ENCODE results near the gene SIN3B. TPM values are rescaled to one million over a fixed set of nuclear protein-coding genes. Genes with fewer than 3 reads are reported as not detected.
A peak's percentile ranks its signal among the peaks of the same experiment; 100 is the strongest.

Gene SIN3B
- total and polyA plus RNA-seq, 2 donors (not counting 1 experiment from before 2014, with no cell fraction given), result 118 to 138 TPM

DNA sequence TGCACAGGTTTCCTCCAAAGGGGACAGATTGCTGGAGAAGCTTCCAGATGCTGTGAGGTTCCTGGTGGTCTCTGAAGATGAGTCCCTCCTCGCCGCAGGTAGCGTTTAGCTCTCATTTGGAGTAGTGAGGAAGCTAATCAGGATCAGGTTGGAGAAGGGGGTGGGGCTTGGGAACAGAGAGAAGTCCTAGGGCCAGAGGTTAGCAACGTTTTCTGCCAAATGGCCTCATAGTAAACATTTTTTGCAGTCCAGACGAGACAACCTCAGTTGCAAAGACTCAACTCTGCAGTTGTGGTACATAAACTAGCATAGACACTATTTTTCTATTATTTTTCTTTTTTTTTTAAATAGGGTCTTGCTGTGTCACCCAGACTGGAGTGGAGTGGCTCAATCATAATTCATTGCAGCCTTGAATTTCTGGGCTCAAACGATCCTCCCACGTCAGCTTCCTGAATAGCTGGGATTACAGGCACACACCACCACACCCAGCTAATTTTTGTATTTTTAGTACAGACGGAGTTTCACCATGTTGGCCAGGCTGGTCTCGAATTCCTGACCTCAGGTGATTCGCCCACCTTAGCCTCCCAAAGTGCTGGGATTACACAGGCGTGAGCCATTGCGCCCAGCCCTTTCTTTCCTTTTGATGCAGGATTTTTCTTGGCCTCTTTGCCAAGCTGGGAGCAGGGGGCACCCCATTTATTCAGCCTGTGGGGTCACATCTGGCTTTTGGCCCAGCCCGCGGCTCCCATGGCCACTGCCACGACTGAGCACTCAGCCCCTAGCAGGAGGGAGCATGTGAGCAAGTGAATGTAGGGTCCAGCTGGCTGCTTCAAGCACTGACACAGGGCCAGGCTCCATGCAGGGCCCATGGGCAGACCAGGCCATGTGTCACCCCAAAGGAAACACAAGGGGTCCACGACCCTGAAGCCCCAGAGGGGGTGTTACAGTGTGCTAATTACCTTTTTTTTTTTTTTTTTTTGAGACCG, 34.4 kb upstream of the SIN3B start:
- Histone ChIP-seq H4K20me1 (ENCODE audit: control insufficient read depth, insufficient read depth, low read length, poor library complexity, severe bottlenecking) (no peaks in the 10 kb centered on the region), H3K4me2 (replicated peaks; ENCODE audit: low read depth, low read length, poor library complexity, severe bottlenecking) (no peak overlapping the region), H3K4me1 (ENCODE audit: control insufficient read depth in 2 of 2, insufficient read depth in 2 of 2, low read length in 2 of 2) (no peaks in the 10 kb centered on the region), H3K9me3 (ENCODE audit: control extremely low read depth in 1 of 3, control insufficient read depth in 2 of 3, insufficient read depth in 1 of 3, low read length in 2 of 3) (peaks cover 4 to 35% (median 14%) of the 10 kb centered on the region in 3 donors), H3K9ac (ENCODE audit: low read length) (no peak overlapping the region), H2AFZ (ENCODE audit: insufficient read depth, low read depth, low read length, poor library complexity, severe bottlenecking) (no peak overlapping the region), H3K27ac (ENCODE audit: low read length in 2 of 2) (no peak overlapping the region), H3K4me3 (ENCODE audit: control extremely low read depth in 1 of 5, extremely low read depth in 1 of 5, insufficient read depth in 1 of 5, low read depth in 2 of 5, low read length in 4 of 5) (no peak overlapping the region), H3K27me3 (replicated peaks in 1 of 4; ENCODE audit: control extremely low read depth in 1 of 4, control insufficient read depth in 3 of 4, insufficient read depth in 4 of 4, low read length in 3 of 4) (no peaks in the 10 kb centered on the region), H3K36me3 (replicated peaks in 1 of 2; ENCODE audit: control extremely low read depth in 1 of 2, control insufficient read depth in 1 of 2, extremely low read depth in 1 of 2, insufficient read depth in 2 of 2, low read length in 1 of 2) (no peaks in the 10 kb centered on the region), H3K79me2 (ENCODE audit: control insufficient read depth, insufficient read depth, low read length) (no peaks in the 10 kb centered on the region)
- 91% methylated on average over 13 of the region's 17 CpGs for WGBS (ENCODE audit: insufficient coverage)
- Mint-ChIP-seq H3K27ac (no peak overlapping the region), H3K4me3 (no peak overlapping the region), H3K9me3 (ENCODE audit: insufficient read depth) (peaks cover 8% of the 10 kb centered on the region), H3K27me3 (peaks cover 3% of the 10 kb centered on the region), H3K4me1 (no peaks in the 10 kb centered on the region)
- POLR2A ChIA-PET, result no interaction called here
- intact Hi-C loops (cut with micrococcal nuclease), result no loop called here
- CTCF ChIA-PET, result no interaction called here
- no peak for ATAC-seq (ENCODE audit: low read depth)
- no peak for TF ChIP-seq EZH2 (IDR thresholded peaks at IDR 0.05; ENCODE audit: borderline replicate concordance, insufficient read depth, low read depth, low read length, poor library complexity, severe bottlenecking)
- TF ChIP-seq, protein P1, sequence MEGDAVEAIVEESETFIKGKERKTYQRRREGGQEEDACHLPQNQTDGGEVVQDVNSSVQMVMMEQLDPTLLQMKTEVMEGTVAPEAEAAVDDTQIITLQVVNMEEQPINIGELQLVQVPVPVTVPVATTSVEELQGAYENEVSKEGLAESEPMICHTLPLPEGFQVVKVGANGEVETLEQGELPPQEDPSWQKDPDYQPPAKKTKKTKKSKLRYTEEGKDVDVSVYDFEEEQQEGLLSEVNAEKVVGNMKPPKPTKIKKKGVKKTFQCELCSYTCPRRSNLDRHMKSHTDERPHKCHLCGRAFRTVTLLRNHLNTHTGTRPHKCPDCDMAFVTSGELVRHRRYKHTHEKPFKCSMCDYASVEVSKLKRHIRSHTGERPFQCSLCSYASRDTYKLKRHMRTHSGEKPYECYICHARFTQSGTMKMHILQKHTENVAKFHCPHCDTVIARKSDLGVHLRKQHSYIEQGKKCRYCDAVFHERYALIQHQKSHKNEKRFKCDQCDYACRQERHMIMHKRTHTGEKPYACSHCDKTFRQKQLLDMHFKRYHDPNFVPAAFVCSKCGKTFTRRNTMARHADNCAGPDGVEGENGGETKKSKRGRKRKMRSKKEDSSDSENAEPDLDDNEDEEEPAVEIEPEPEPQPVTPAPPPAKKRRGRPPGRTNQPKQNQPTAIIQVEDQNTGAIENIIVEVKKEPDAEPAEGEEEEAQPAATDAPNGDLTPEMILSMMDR (IDR thresholded peaks at IDR 0.05), result no peak
- DNase-seq, result no peak

DNA sequence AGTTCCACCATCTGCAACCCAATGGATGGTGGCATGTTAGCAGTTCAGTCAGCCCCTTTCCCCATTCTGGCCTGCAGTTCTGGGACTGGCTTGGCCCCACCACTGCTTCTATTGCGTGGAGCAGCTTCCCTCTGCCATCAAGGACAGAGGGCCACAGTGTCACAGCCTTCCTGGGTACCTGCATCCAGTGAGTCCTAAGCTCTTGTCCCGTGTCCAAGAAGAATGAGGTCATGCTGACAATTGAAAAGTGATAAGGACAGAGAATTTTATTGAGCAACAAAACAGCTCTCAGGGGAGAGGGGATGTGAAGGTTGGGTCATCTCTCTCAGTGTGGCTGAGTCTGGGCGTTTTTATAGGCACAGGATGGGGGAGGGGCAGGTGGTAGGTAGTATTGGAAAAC, 33.5 kb upstream of the SIN3B start:
- H3K4me2 ChIP-seq (replicated peaks; ENCODE audit: low read depth, low read length, poor library complexity, severe bottlenecking), result no peak overlapping the region
- no peaks in the 10 kb centered on the region for H3K36me3 ChIP-seq (replicated peaks in 1 of 2; ENCODE audit: control extremely low read depth in 1 of 2, control insufficient read depth in 1 of 2, extremely low read depth in 1 of 2, insufficient read depth in 2 of 2, low read length in 1 of 2)
- H2AFZ ChIP-seq (ENCODE audit: insufficient read depth, low read depth, low read length, poor library complexity, severe bottlenecking), result no peak overlapping the region
- no peaks in the 10 kb centered on the region for H4K20me1 ChIP-seq (ENCODE audit: control insufficient read depth, insufficient read depth, low read length, poor library complexity, severe bottlenecking)
- no peak for ATAC-seq (ENCODE audit: low read depth)
- ChIA-PET POLR2A (no interaction called here), CTCF (no interaction called here)
- H3K27me3 Mint-ChIP-seq, result peaks cover 3% of the 10 kb centered on the region
- no peak overlapping the region for H3K27ac ChIP-seq (ENCODE audit: low read length in 2 of 2)
- H3K9me3 ChIP-seq (ENCODE audit: control extremely low read depth in 1 of 3, control insufficient read depth in 2 of 3, insufficient read depth in 1 of 3, low read length in 2 of 3), result peaks cover 0 to 32% (median 9%) of the 10 kb centered on the region in 3 donors
- no peak overlapping the region for H3K9ac ChIP-seq (ENCODE audit: low read length)
- no peaks in the 10 kb centered on the region for H3K4me1 ChIP-seq (ENCODE audit: control insufficient read depth in 2 of 2, insufficient read depth in 2 of 2, low read length in 2 of 2)
- no peaks in the 10 kb centered on the region for H3K4me1 Mint-ChIP-seq
- no peak overlapping the region for H3K4me3 ChIP-seq (ENCODE audit: control extremely low read depth in 1 of 5, extremely low read depth in 1 of 5, insufficient read depth in 1 of 5, low read depth in 2 of 5, low read length in 4 of 5)
- no peak for TF ChIP-seq EZH2 (IDR thresholded peaks at IDR 0.05; ENCODE audit: borderline replicate concordance, insufficient read depth, low read depth, low read length, poor library complexity, severe bottlenecking)
- TF ChIP-seq, protein P1 (IDR thresholded peaks at IDR 0.05), result no peak
- 82% methylated on average over 3 of the region's 3 CpGs for WGBS (ENCODE audit: insufficient coverage)
- H3K27ac Mint-ChIP-seq, result peak overlapping the region; percentile 26
- no peaks in the 10 kb centered on the region for H3K79me2 ChIP-seq (ENCODE audit: control insufficient read depth, insufficient read depth, low read length)
- H3K4me3 Mint-ChIP-seq, result no peak overlapping the region
- H3K9me3 Mint-ChIP-seq (ENCODE audit: insufficient read depth), result peaks cover 4% of the 10 kb centered on the region
- DNase-seq, result no peak
- no peaks in the 10 kb centered on the region for H3K27me3 ChIP-seq (replicated peaks in 1 of 4; ENCODE audit: control extremely low read depth in 1 of 4, control insufficient read depth in 3 of 4, insufficient read depth in 4 of 4, low read length in 3 of 4)
- intact Hi-C loops (cut with micrococcal nuclease), result no loop called here

All from B cell (primary cell).